GM18909 (cell line): ENCODE data around the gene UBR2.
"Not testable (repeated sequence)": the region's sequence is repeated elsewhere in the genome, so short reads cannot be mapped to it uniquely, and the experiment has no call there.

Experiments
- ATAC-seq: cut with Tn5 transposase; IDR thresholded peaks from one replicate; pipeline ENCODE4 v1.9.1; 2021; ENCODE audit warnings: mild to moderate bottlenecking; ENCODE audit not compliant: unreplicated experiment, poor library complexity

UBR2 gene

GRCh38 chr6:42552380-42552779 is 11.4 kb upstream of the UBR2 start:
- ATAC-seq: no peak

DNA sequence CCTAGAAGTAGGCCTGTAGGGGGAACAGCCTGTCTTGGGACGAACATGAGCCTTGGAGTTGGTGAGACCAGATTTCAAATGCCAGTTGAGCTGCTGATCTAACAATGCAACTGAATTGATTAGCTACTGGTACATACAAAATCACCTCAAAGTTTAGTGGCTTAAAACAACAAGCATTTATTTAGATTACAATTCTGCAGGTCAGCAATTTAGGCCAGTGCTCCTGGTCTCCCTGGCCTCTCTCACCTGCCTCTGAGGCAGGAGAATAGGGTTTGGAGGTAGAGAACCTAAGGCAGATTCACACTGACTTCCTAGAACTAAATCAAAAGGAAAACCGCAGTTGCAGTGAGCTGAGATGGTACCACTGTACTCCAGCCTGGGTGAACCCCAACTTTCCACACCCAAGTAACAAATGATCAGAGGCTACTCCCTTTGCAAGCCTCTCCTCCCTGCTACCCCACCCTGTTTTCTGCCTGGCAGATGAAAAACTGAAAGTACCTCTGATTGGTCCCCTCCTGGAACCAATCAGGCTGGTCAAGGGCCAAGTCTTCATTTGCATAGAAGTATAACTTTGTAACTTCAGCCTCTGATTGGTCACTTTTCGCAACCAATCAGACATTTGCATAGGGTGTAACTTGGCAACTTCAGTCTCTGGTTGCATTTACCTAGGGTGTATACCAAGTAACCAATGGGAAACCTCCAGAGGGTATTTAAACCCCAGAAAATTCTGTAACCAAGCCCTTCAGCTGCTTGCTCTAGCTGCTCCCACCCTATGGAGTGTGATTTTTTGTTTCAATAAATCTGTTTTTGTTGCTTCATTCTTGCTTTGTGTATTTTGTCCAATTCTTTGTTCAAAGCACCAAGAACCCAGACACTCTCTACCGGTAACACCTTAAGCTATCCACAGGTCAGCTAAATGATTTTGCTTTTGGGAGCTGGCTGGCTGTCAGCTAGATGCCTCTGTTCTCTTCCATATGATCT is 8.1 kb upstream of the UBR2 start:
- ATAC-seq: no peak

- ATAC-seq: no peak
These were observed 7.4 kb upstream of the UBR2 start for GRCh38 chr6:42556462-42556861.

DNA sequence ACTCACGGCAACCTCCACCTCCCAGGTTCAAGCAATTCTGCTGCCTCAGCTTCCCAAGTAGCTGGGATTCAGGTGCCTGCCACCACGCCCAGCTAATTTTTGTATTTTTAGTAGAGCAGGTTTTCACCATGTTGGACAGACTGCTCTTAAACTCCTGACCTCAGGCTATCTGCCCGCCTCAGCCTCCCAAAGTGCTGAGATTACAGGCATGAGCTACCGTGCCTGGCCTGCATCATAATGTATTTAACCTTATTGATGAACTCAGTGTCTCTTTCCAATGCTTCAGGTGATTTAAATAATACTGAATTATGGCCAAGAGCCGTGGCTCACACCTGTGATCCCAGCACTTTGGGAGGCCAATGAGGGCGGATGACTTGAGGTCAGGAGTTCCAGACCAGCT is 4.6 kb upstream of the UBR2 start:
- ATAC-seq: not testable (repeated sequence)

DNA sequence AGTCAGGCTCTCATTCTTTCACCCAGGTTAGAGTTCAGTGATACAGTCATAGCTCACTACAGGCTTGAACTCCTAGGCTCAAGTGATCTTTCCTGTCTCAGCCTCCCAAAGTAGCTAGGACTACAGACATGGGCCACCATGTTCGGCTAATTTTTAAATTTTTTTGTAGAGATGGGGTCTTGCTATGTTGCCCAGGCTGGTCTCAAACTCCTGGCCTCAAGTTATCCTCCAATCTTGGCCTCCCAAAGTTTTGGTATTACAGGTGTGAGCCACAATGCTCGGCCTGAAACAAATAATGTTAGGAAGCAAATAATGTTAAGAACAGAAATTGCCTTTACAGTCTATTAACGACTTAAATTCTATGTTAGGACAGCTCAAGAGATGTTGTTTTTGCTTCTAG is 1.8 kb upstream of the UBR2 start:
- no peak for ATAC-seq

GRCh38 chr6:42562788-42563405 is 932 bp upstream of the UBR2 start:
- no peak for ATAC-seq

- ATAC-seq: no peak
These were observed 637 bp downstream of the UBR2 start for GRCh38 chr6:42564506-42564825.

DNA sequence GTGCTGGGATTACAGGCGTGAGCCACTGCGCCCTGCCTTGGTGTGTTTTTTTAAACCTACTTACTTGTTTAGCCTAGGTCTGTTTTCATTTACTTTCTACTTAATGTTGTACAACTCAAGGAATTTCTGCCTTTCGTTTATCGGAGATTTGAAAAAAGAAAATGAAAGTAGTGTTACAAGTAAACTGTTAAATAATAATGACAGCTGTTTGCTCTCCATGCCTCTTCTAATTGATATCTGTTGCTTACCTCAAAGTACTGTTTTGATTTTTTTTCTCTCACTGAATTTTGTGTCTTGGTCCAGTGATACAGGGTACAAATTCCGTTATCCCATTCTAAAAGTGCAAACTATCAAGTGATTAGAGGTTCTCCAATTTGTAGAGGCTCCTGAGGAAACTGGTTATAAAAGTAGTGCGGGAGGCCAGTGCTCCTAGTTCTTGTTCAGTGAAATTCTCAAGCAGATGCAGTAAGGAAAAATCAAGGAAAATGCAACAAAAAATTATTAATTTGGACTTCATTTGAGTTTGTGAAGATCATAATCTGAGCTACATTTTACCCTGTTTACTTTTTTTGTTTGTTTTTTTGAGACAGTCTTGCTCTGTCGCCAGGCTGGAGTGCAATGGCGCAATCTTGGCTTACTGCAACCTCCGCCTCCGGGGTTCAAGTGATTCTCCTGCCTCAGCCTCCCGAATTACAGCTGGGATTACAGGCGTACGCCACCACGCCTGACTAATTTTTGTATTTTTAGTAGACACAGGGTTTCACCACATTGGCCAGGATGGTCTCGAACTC is 2.2 kb downstream of the UBR2 start:
- no peak for ATAC-seq

DNA sequence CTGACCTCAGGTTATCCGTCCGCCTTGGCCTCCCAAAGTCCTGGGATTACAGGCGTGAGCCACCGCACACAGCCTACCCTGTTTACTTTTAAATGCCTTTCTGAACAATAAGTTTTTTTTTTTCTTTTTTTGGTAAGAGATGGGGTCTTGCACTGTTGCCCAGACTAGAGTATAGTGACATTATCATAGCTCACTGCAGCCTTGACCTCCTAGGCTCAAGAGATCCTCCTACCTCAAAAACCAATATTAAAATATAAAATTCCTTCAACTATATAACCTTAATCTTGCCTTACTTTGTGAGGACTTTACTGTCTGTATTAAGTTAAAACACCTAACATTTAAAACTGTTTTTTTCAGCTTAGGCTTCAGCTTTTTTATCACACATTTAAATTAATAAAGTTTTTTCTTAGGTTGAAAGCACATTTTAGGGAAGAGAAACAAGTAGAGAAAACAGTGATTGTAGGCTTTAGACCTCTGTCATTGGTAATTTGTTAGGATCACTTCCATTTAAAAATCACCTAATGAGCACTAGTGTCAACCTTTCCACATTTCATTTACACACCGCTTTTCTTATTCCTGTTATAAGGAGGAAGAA is 2.9 kb downstream of the UBR2 start:
- no peak for ATAC-seq

- ATAC-seq: not testable (repeated sequence)
These were observed 3.4 kb downstream of the UBR2 start for GRCh38 chr6:42567237-42567636.

DNA sequence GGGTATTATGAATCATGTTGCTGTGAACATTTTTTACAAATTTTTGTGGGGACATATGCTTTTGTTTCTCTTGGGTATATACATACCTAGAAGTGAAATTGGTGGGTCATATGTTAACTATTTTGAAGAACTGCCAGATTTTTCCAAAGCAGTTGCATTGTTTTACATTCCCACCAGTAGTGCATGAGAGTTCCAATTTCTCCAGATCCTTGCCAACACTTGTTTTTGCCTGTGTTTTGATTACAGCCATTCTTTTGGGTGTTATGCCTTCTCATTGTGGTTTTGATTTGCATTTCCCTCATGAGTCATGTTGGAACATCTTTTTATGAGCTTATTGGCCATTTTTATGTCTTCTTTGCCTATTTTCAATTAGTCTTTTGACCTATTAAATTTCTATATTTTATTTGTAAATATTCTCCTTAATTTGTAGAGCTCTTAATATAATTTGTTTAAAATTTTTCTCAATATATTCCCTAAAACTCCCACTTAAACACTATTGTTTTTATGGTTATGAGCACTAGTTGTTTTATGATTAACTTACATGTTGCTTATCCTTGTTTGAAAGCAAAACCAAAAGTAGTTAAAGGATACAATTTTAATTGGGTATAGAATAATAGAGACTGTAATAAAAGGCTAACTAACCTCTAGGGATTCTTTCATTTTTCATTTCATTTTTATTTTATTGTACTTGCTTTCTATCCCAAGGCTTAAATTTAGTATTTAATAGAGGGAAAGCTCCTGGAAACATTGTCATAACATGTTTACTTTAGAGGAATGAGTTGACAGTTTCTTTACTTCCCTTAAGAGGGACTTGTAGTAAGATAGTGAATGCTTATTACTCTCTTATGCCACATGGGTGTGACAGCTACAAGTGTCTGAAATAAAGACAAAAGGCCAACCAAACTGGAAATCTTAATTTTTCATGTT is 5.5 kb downstream of the UBR2 start:
- no peak for ATAC-seq

- ATAC-seq: peak; percentile 24
These were observed 7.9 kb downstream of the UBR2 start for GRCh38 chr6:42571611-42572342.

DNA sequence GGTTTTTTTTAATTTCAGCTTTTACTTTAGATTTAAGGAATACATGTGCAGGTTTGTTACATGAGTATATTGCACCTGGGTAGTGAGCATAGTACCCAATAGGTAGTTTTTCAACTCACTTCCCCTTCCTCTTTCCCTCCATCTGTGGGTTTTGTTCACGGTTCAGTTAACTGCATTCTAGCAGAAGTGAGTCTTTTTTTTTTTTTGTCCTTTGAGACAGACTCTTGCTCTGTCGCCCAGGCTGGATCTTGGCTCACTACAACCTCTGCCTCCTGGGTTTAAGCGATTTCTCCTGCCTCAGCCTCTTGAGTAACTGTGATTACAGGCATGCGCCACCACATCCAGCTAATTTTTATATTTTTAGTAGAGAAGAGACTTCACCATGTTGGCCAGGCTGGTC is 8.7 kb downstream of the UBR2 start:
- ATAC-seq: peak; percentile 85

- not testable (repeated sequence) for ATAC-seq
These were observed 12.7 kb downstream of the UBR2 start for GRCh38 chr6:42576538-42576937.

- no peak for ATAC-seq
These were observed 34.5 kb downstream of the UBR2 start for GRCh38 chr6:42598300-42598699.

DNA sequence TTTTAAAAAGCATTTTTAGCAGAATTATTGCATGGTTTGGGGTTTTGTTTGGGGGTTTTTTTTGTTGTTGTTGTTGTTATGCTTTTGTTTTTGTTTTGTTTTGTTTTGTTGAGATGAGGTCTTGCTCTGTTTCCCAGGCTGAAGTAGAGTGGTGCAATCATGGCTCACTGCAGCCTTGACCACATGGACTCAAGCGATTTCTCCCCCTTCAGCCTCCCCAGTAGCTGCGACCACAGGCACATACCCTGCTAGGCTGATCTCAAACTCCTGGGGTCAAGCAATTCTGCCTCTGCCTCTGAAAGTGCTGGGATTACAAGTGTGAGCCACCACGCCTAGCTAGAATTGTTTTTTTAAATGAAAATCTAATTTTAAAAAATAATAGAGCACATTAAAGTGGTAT is 35.7 kb downstream of the UBR2 start:
- ATAC-seq: no peak

DNA sequence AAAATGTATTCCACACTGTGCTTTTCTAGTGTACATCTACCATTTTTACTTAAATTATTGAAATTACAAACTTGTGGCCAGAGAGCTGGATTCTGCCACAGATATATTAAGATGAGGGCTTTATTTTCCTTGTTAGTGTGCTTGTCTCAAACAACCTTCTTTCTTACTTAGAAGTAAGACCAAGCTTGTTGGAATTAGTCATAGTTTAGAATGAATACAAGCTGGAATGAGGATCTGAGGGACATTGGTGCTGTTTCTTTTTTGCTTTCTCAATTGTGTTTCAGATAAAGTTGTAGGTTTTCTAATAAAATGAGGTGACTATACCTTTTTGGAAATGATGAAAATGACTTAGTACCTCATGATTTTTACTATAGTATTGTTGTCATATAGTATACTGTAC is 40.3 kb downstream of the UBR2 start:
- no peak for ATAC-seq

GRCh38 chr6:42604699-42605098 is 40.9 kb downstream of the UBR2 start:
- not testable (repeated sequence) for ATAC-seq

DNA sequence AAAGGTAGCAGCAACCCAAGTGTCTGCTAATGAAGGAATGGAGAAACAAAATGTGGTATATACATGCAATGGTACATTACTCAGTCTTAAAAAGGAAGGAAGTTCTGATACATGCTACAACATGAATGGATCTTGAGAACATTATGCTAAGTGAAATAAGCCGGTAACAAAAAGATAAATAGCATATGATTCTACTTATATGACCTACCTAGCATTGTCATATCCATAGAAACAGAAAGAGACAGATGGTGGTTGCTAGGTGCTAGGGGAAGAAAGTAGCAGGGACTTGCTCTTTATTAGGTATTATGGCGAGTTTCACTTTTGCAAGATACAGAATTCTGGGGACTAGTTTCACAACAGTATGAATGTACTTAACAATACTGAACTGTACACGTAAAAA is 46.6 kb downstream of the UBR2 start:
- no peak for ATAC-seq
